Endodermal cell (in vitro differentiated cells): Measurements from ENCODE around the gene CDCA8. TPM values are rescaled to one million over a fixed set of nuclear protein-coding genes. Genes with fewer than 3 reads are reported as not detected.

ENCODE experiments used
- DNase-seq: peaks from one replicate; pipeline ENCODE4 v3.0.0-alpha.2; 2017
- H3K27ac ChIP-seq: 2 replicates; pipeline ENCODE4 v1.5.1; 2013; ENCODE audit warnings: mild to moderate bottlenecking, low read depth, low read length, moderate library complexity
- H3K27me3 ChIP-seq: 2 replicates; pipeline ENCODE4 v1.6.1; 2013; ENCODE audit warnings: mild to moderate bottlenecking, low read length, moderate library complexity; ENCODE audit not compliant: insufficient read depth, control insufficient read depth, poor library complexity, severe bottlenecking
- H3K36me3 ChIP-seq: 2 replicates; pipeline ENCODE4 v1.7.0; 2013; ENCODE audit warnings: mild to moderate bottlenecking, low read length, moderate library complexity; ENCODE audit not compliant: control insufficient read depth, insufficient read depth
- H3K4me1 ChIP-seq: one replicate; pipeline ENCODE4 v1.7.0; 2013; ENCODE audit warnings: low read length; ENCODE audit not compliant: control insufficient read depth, insufficient read depth
- H3K4me3 ChIP-seq: 2 replicates; pipeline ENCODE4 v1.5.1; 2013; ENCODE audit warnings: mild to moderate bottlenecking, low read length, moderate library complexity
- H3K9ac ChIP-seq: 2 replicates; pipeline ENCODE4 v1.6.1; 2013; ENCODE audit warnings: mild to moderate bottlenecking, low read length, moderate library complexity; ENCODE audit not compliant: poor library complexity, severe bottlenecking; ENCODE audit errors: extremely low read depth
- H3K9me3 ChIP-seq: 2 replicates; pipeline ENCODE4 v1.6.1; 2013; ENCODE audit warnings: mild to moderate bottlenecking, low read length, moderate library complexity; ENCODE audit not compliant: control insufficient read depth
- H3K27ac Mint-ChIP-seq: 2 replicates; pipeline ENCODE4 v1.8.0; 2020; ENCODE audit warnings: mixed read lengths
- H3K27me3 Mint-ChIP-seq: 2 replicates; pipeline ENCODE4 v1.8.0; 2021; ENCODE audit warnings: mild to moderate bottlenecking, mixed read lengths; ENCODE audit not compliant: insufficient read depth
- H3K36me3 Mint-ChIP-seq: 2 replicates; pipeline ENCODE4 v1.8.0; 2020; ENCODE audit warnings: low read depth, mixed read lengths
- H3K4me1 Mint-ChIP-seq: 2 replicates; pipeline ENCODE4 v1.8.0; 2020; ENCODE audit warnings: mixed read lengths
- H3K4me3 Mint-ChIP-seq: 2 replicates; pipeline ENCODE4 v1.8.0; 2020; ENCODE audit warnings: mild to moderate bottlenecking, moderate library complexity, mixed read lengths
- H3K9me3 Mint-ChIP-seq: 2 replicates; pipeline ENCODE4 v1.8.0; 2020; ENCODE audit warnings: mild to moderate bottlenecking, mixed read lengths
- CTCF ChIP-seq: fragments of 200-600 bp; sonication (generic); conservative IDR thresholded peaks from 2 replicates; pipeline ENCODE4 v1.5.0; 2021; ENCODE audit warnings: antibody characterized with exemption, mild to moderate bottlenecking
- WGBS, 2 experiments: methylation state at CpG; one replicate each; pipeline versions ENCODE4 v1.1.5 to v1.1.7; 2013; ENCODE audit warnings: missing lambda C conversion rate in 2 of 2, mixed read lengths in 1 of 2; ENCODE audit not compliant: insufficient coverage in 1 of 2, insufficient read length in 1 of 2; 5-methylcytosine and 5-hydroxymethylcytosine counted together
- total RNA-seq, 2 donors: library from RNA; stranded (reverse); fragmentation: NEBNext Ultra II Directional in 1 of 2; extraction: Animal tissue kit (Norgen Biotek cat#: 25700) in 1 of 2; gene quantifications; 2 replicates in 1 of 2; 3 replicates in 1 of 2; pipeline ENCODE4 v1.2.1, GENCODE V29; 2021

The CDCA8 gene
- total RNA-seq, 2 donors from 2014 or later = 27.7 to 49.7 TPM

GRCh38 chr1:37752583-37753471, 60.5 kb downstream of the CDCA8 start:
- no peaks in the 10 kb centered on the region for H3K9me3 Mint-ChIP-seq
- no peaks in the 10 kb centered on the region for H3K36me3 Mint-ChIP-seq
- 3 to 6% methylated on average over 14 to 104 of the region's 105 CpGs for WGBS, 2 experiments
- no peak for TF ChIP-seq CTCF
- Histone ChIP-seq H3K27ac (no peak overlapping the region), H3K36me3 (no peaks in the 10 kb centered on the region), H3K9me3 (no peaks in the 10 kb centered on the region), H3K4me3 (no peak overlapping the region), H3K9ac (no peak overlapping the region), H3K4me1 (no peaks in the 10 kb centered on the region), H3K27me3 (peaks cover 97% of the 10 kb centered on the region)
- H3K4me3 Mint-ChIP-seq = peak overlapping the region; percentile 48
- DNase-seq = peak; percentile 83
- no peak overlapping the region for H3K27ac Mint-ChIP-seq
- peaks cover 2% of the 10 kb centered on the region for H3K4me1 Mint-ChIP-seq
- H3K27me3 Mint-ChIP-seq = peaks cover 40% of the 10 kb centered on the region

GRCh38 chr1:37753473-37754321, 61.4 kb downstream of the CDCA8 start:
- no peaks in the 10 kb centered on the region for H3K4me1 ChIP-seq
- no peaks in the 10 kb centered on the region for H3K9me3 Mint-ChIP-seq
- no peak overlapping the region for H3K9ac ChIP-seq
- no peak overlapping the region for H3K27ac ChIP-seq
- H3K4me1 Mint-ChIP-seq = peaks cover 2% of the 10 kb centered on the region
- H3K27ac Mint-ChIP-seq = no peak overlapping the region
- no peak for DNase-seq
- H3K9me3 ChIP-seq = no peaks in the 10 kb centered on the region
- H3K36me3 ChIP-seq = no peaks in the 10 kb centered on the region
- H3K27me3 Mint-ChIP-seq = peaks cover 36% of the 10 kb centered on the region
- H3K36me3 Mint-ChIP-seq = no peaks in the 10 kb centered on the region
- WGBS, 2 experiments = 27 to 38% methylated on average over 16 to 52 of the region's 52 CpGs
- H3K4me3 ChIP-seq = no peak overlapping the region
- peak overlapping the region; percentile 44 for H3K4me3 Mint-ChIP-seq
- H3K27me3 ChIP-seq = peaks cover 97% of the 10 kb centered on the region
- no peak for TF ChIP-seq CTCF

GRCh38 chr1:37755290-37755689, 63.0 kb downstream of the CDCA8 start:
- TF ChIP-seq CTCF = no peak
- Mint-ChIP-seq H3K27ac (no peak overlapping the region), H3K27me3 (peaks cover 23% of the 10 kb centered on the region), H3K9me3 (no peaks in the 10 kb centered on the region), H3K4me3 (no peak overlapping the region), H3K4me1 (peaks cover 2% of the 10 kb centered on the region), H3K36me3 (no peaks in the 10 kb centered on the region)
- DNase-seq = no peak
- no peaks in the 10 kb centered on the region for H3K4me1 ChIP-seq
- H3K27me3 ChIP-seq = peaks cover 97% of the 10 kb centered on the region
- H3K36me3 ChIP-seq = no peaks in the 10 kb centered on the region
- no CpG with 5 or more reads among the region's 1 CpG for WGBS, 2 experiments
- no peak overlapping the region for H3K9ac ChIP-seq
- H3K4me3 ChIP-seq = no peak overlapping the region
- no peak overlapping the region for H3K27ac ChIP-seq
- no peaks in the 10 kb centered on the region for H3K9me3 ChIP-seq
